CD4-positive, alpha-beta T cell (primary cell): ENCODE data around the gene SYTL2. TPM values are rescaled to one million over a fixed set of nuclear protein-coding genes. Genes with fewer than 3 reads are reported as not detected.

Source experiments
- ATAC-seq: fragments of 200-7000 bp; cut with Tn5 transposase; one replicate; pipeline ENCODE4 v1.10.0; 2022; ENCODE audit warnings: mild to moderate bottlenecking; ENCODE audit not compliant: poor library complexity
- CTCF ChIA-PET: fragments of 350-600 bp; sonication (Branson Sonifier 250); formaldehyde crosslinking; loops from one replicate; lab custom pipeline; 2021; ENCODE audit warnings: antibody characterized with exemption, inconsistent platforms; lab: Charles Lee
- POLR2A ChIA-PET: fragments of 350-600 bp; sonication (Branson Sonifier 250); formaldehyde crosslinking; loops from one replicate; lab custom pipeline; 2021; ENCODE audit warnings: antibody characterized with exemption, inconsistent platforms; lab: Charles Lee
- DNase-seq, 14 experiments: peaks; one replicate each; pipeline ENCODE4 v3.0.0-alpha.2; 2013 to 2020; ENCODE audit warnings: mixed read lengths in 2 of 14
- H3K27ac ChIP-seq, 2 donors: one replicate each; pipeline versions ENCODE4 v1.5.1 to v1.7.0; 2013; ENCODE audit warnings: low read length in 2 of 2, low read depth in 1 of 2, mild to moderate bottlenecking in 1 of 2
- H3K27me3 ChIP-seq, 2 experiments: 1 replicate in 1 of 2; 2 replicates in 1 of 2; pipeline versions ENCODE4 v1.6.1 to v1.7.0; 2013; ENCODE audit warnings: low read length in 2 of 2, control low read depth in 1 of 2, mild to moderate bottlenecking in 1 of 2, moderate library complexity in 1 of 2; ENCODE audit not compliant: insufficient read depth in 2 of 2, control insufficient read depth in 1 of 2
- H3K36me3 ChIP-seq: one replicate; pipeline ENCODE4 v1.6.1; 2013; ENCODE audit warnings: low read length, control low read depth; ENCODE audit not compliant: insufficient read depth
- H3K4me1 ChIP-seq: one replicate; pipeline ENCODE4 v1.6.1; 2013; ENCODE audit warnings: low read length, control low read depth; ENCODE audit not compliant: insufficient read depth
- H3K4me3 ChIP-seq: one replicate; pipeline ENCODE4 v1.5.1; 2013; ENCODE audit warnings: mild to moderate bottlenecking, low read length, moderate library complexity
- H3K9me3 ChIP-seq, 2 experiments: 1 replicate in 1 of 2; 2 replicates in 1 of 2; pipeline versions ENCODE4 v1.6.1 to v1.7.0; 2013; ENCODE audit warnings: low read length in 2 of 2, mild to moderate bottlenecking in 2 of 2, control low read depth in 1 of 2, moderate library complexity in 1 of 2; ENCODE audit not compliant: control insufficient read depth in 1 of 2, insufficient read depth in 1 of 2
- H3K27ac Mint-ChIP-seq: one replicate; pipeline ENCODE4 v1.8.0; 2020; ENCODE audit warnings: mixed read lengths
- H3K27me3 Mint-ChIP-seq: one replicate; pipeline ENCODE4 v1.8.0; 2021; ENCODE audit warnings: mixed read lengths
- H3K36me3 Mint-ChIP-seq: one replicate; pipeline ENCODE4 v1.8.0; 2021; ENCODE audit warnings: low read depth, mixed read lengths
- H3K4me1 Mint-ChIP-seq: one replicate; pipeline ENCODE4 v1.8.0; 2021; ENCODE audit warnings: low read depth, mixed read lengths
- H3K4me3 Mint-ChIP-seq: one replicate; pipeline ENCODE4 v1.8.0; 2020; ENCODE audit warnings: mild to moderate bottlenecking, mixed read lengths
- H3K9me3 Mint-ChIP-seq: one replicate; pipeline ENCODE4 v1.8.0; 2020; ENCODE audit warnings: mixed read lengths
- CTCF ChIP-seq: fragments of 200-600 bp; IDR thresholded peaks from one replicate; pipeline ENCODE4 v1.8.0; 2022; ENCODE audit warnings: antibody characterized with exemption, mild to moderate bottlenecking
- intact Hi-C, 2 experiments: fragments of 100-400 bp; cut with DNase I in 1 of 2; cut with micrococcal nuclease in 1 of 2; formaldehyde crosslinking; loops; one replicate each; pipeline versions ENCODE4 v1.15.1 to v1.9.0; 2023 to 2025; cut with DNase I, micrococcal nuclease
- total RNA-seq, 174 experiments: library from RNA in 2 of 174; stranded (reverse) in 2 of 174; gene quantifications; one replicate each; pipeline ENCODE4 v1.2.3 and lab custom pipeline; 2021 to 2026

Gene SYTL2
- total RNA-seq, 2 experiments from 2014 or later = 35.4 to 36.7 TPM

- Mint-ChIP-seq H3K4me3 (no peak overlapping the region), H3K36me3 (no peaks in the 10 kb centered on the region), H3K27ac (no peak overlapping the region), H3K4me1 (peaks cover 43% of the 10 kb centered on the region), H3K27me3 (no peaks in the 10 kb centered on the region), H3K9me3 (peaks cover 4% of the 10 kb centered on the region)
- H3K27ac ChIP-seq = no peak overlapping the region
- POLR2A ChIA-PET = interaction anchor here (0.6 kb wide), 1 partner anchor 118 kb away, joined by 3 read pairs; no protein-coding TSS in a partner anchor
- intact Hi-C loops = no loop called here
- TF ChIP-seq CTCF = no peak
- DNase-seq = no peak
- H3K9me3 ChIP-seq = peaks cover 0 to 3% of the 10 kb centered on the region in 2 experiments
- no peak overlapping the region for H3K4me3 ChIP-seq
- no peaks in the 10 kb centered on the region for H3K27me3 ChIP-seq
- no peak for ATAC-seq
- H3K36me3 ChIP-seq = no peaks in the 10 kb centered on the region
- no peaks in the 10 kb centered on the region for H3K4me1 ChIP-seq
- CTCF ChIA-PET = interaction anchor here (1.3 kb wide), 1 partner anchor 34 kb away, joined by 3 read pairs; no protein-coding TSS in a partner anchor
These were observed 43.5 kb downstream of the SYTL2 start for GRCh38 chr11:85767246-85767945.

- H3K27me3 ChIP-seq = no peaks in the 10 kb centered on the region
- DNase-seq (no peak), ATAC-seq (no peak)
- Mint-ChIP-seq H3K36me3 (no peaks in the 10 kb centered on the region), H3K9me3 (peaks cover 4% of the 10 kb centered on the region), H3K4me3 (no peak overlapping the region), H3K27ac (no peak overlapping the region), H3K27me3 (no peaks in the 10 kb centered on the region), H3K4me1 (peaks cover 43% of the 10 kb centered on the region)
- H3K4me1 ChIP-seq = no peaks in the 10 kb centered on the region
- no peak overlapping the region for H3K27ac ChIP-seq
- ChIA-PET POLR2A (interaction anchor here (1.7 kb wide), 1 partner anchor 11 kb away, joined by 6 read pairs; no protein-coding TSS in a partner anchor), CTCF (interaction anchor here (1.3 kb wide), 1 partner anchor 34 kb away, joined by 3 read pairs; no protein-coding TSS in a partner anchor)
- intact Hi-C loops = no loop called here
- H3K4me3 ChIP-seq = no peak overlapping the region
- H3K36me3 ChIP-seq = no peaks in the 10 kb centered on the region
- peaks cover 0 to 3% of the 10 kb centered on the region in 2 experiments for H3K9me3 ChIP-seq
- TF ChIP-seq CTCF = no peak
These were observed 44.2 kb downstream of the SYTL2 start for GRCh38 chr11:85766721-85767161.

GRCh38 chr11:85764796-85765195 lies 46.1 kb downstream of the SYTL2 start:
- CTCF ChIA-PET = interaction anchor here (1.8 kb wide), 1 partner anchor 85 kb away, joined by 3 read pairs; no protein-coding TSS in a partner anchor
- Histone ChIP-seq H3K9me3 (peaks cover 0 to 3% of the 10 kb centered on the region in 2 experiments), H3K27me3 (no peaks in the 10 kb centered on the region), H3K4me1 (peaks cover 10% of the 10 kb centered on the region), H3K4me3 (no peak overlapping the region), H3K27ac (no peak overlapping the region), H3K36me3 (no peaks in the 10 kb centered on the region)
- peaks cover 53% of the 10 kb centered on the region for H3K4me1 Mint-ChIP-seq
- DNase-seq (no peak), ATAC-seq (no peak)
- no peak overlapping the region for H3K27ac Mint-ChIP-seq
- no peak for TF ChIP-seq CTCF
- POLR2A ChIA-PET = interaction anchor here (1.2 kb wide), 1 partner anchor 12 kb away, joined by 3 read pairs; no protein-coding TSS in a partner anchor
- no peak overlapping the region for H3K4me3 Mint-ChIP-seq
- no peaks in the 10 kb centered on the region for H3K36me3 Mint-ChIP-seq
- no peaks in the 10 kb centered on the region for H3K27me3 Mint-ChIP-seq
- peaks cover 4% of the 10 kb centered on the region for H3K9me3 Mint-ChIP-seq
- intact Hi-C loops = no loop called here
